GM18868 (cell line): Measurements from ENCODE around the gene SLMAP.

ENCODE experiments used
- ATAC-seq: cut with Tn5 transposase; IDR thresholded peaks from one replicate; pipeline ENCODE4 v1.9.1; 2021; ENCODE audit warnings: mild to moderate bottlenecking, moderate library complexity; ENCODE audit not compliant: unreplicated experiment

Gene SLMAP

DNA sequence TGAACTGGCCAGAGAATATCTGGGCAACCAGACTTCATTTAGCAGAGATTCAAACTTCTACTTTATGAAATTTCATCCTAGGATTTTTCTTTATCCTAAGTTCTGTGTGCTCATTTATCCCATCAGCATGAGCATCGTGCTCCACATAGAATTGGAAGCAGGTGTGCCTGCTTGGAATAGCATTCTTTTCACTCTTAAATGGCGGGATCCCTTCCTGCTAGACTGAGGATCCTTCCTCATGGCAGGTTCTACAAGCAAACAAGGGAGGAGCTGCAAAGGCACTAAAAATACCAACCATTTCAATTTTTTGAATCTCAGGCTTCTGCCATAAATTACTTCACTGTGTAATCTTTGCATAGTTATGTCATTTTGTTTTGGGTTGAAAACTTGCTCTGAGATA, 177.5 kb downstream of the SLMAP start:
- ATAC-seq, result no peak

DNA sequence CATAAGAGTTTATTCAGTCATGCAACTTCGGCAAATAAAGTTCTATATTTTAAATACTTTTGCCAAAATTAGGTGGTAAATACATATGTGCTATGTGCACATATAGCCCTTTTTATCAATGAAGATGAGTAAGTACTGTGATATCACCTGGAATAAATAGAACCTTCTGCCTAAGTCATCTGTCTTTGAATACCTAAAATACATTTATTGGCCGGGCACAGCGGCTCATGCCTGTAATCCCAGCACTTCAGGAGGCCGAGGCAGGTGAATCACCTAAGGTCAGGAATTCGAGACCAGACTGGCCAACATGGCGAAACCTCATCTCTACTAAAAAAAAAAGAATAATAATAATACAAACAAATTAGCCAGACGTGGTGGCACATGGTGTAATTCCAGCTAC, 178.3 kb downstream of the SLMAP start:
- no peak for ATAC-seq

DNA sequence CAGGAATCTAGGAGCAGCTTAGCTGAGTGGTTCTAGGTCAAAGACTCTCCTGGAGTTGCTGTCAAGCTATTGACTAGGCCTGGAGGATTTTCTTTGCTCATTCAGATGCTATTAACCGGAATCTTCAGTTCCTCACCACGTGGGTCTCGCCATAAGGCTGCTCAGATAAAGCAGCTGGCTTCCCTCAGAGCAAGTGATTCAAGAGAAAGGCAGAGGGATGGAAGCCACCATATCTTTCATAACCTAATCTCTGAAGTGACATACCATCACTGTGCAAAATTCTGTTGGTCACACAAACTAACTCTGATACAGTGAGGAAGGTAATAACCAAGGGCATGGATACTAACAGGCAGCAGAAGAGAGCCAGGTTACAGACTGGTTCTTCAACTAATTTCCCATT, 179.4 kb downstream of the SLMAP start:
- ATAC-seq, result no peak

DNA sequence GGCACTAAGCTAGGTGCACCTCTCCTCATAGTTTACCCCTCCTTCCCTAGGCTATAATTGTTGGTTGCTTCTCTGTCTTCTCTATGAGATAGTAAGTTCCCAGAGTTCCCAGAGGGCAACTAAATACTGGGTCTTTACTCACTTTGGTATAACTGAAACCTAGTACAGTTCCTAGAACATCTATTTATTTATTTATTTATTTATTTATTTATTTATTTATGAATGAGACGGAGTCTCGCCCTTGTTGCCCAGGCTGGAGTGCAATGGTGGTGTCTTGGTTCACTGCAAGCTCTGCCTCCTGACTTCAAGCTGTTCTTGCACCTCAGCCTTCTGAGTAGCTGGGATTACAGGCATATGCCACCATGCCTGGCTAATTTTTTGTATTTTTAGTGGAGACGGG, 181.0 kb downstream of the SLMAP start:
- no peak for ATAC-seq

DNA sequence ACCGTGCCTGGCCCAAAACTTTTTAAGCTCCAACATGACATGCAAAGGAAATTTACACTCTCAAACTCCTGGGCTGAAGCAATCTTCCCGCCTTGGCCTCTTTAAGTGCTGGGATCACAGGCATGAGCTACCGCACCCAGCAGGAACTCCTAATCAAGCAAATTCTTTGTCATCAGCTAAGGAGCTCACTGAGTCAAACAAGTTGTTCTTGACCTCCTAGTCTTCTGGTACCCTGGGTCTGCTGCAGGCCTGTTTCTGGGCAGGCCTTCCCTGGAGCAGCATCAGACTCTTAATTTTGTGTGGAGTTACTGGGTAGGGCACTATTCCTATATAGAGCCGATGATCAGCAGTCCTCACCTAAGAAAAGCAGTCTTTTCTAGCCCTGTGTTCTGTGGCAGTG, 183.7 kb downstream of the SLMAP start:
- no peak for ATAC-seq

GRCh38 chr3:57942388-57942787, 186.3 kb downstream of the SLMAP start:
- ATAC-seq, result no peak

- no peak for ATAC-seq
These were observed 186.8 kb downstream of the SLMAP start for GRCh38 chr3:57942872-57943283.

- ATAC-seq, result no peak
These were observed 187.7 kb downstream of the SLMAP start for GRCh38 chr3:57943525-57944495.

GRCh38 chr3:57946970-57947381, 190.9 kb downstream of the SLMAP start:
- ATAC-seq, result no peak

DNA sequence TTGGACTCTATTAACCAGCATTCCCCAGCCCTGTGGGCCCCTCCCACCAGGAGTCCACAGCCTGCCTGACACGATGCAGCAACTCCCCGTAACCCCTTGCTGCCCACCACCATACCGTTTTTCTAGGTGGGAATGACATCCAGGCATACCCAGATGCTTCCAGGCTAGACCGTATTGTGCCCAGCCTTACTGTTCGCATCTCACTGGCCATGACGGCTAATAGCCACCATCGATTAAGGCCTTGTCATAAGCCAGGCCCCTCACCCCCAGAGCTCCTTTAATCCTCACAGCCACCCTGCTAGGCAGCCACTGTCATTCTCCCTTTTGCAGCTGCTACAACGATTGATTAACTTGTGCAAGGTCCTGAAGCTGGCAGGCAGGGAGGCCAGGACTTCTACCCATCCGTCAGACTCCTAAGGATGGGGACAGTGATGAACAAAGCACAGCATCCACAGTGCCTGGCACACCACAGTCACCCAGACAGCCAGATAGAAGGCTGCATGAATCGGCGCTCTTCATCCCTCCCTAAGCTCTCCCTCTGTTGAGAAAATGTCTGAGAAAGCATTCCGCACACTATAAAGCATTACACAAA, 192.1 kb downstream of the SLMAP start:
- ATAC-seq, result no peak

- no peak for ATAC-seq
These were observed 192.7 kb downstream of the SLMAP start for GRCh38 chr3:57948781-57949242.

- no peak for ATAC-seq
These were observed 193.2 kb downstream of the SLMAP start for GRCh38 chr3:57949344-57949743.

- no peak for ATAC-seq
These were observed 193.9 kb downstream of the SLMAP start for GRCh38 chr3:57949785-57950615.

DNA sequence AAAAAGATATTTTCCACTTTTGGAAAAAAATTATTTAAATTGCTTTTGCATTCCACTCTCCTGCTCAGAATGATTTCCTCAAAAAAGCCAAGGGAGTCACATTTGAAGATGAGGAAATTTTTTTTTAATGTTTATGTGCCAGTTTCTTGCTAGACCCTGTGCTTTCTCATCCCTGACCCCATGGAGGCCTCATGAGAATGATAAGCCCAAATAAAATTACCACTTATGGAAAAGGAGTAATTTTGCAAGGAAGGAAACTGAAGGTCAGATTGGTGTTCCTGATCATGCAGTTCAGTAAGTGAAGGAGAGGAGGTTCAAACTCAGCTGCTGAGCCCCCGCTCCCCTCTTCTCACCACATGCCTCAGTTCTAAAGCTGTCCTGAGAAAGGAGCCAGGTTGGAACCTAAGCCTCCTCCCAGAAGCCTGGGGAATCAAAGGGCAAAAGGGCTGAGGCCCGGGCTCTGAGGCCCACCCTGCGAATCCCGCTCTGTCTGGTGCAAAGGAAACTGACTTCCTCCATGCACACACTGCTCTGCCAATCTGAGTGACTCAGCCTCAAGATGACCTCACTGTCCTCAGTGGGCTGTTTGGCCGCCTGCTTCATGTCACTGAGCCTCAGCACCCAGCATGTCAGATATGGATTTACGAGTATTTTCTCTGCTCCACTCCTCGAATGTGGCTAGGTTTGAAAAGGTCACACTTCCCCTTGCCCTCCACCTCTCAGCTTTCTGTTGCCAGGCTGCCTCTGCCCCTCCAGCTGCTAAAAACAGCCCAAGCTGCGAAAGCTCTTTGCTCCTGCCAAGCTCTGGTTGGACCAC, 195.2 kb downstream of the SLMAP start:
- peak; percentile 78 for ATAC-seq

GRCh38 chr3:57952208-57952631, 196.1 kb downstream of the SLMAP start:
- no peak for ATAC-seq

- ATAC-seq, result no peak
These were observed 196.5 kb downstream of the SLMAP start for GRCh38 chr3:57952651-57953050.

GRCh38 chr3:57953576-57953975, 197.5 kb downstream of the SLMAP start:
- ATAC-seq, result no peak

GRCh38 chr3:57956119-57956832, 200.2 kb downstream of the SLMAP start:
- no peak for ATAC-seq

- no peak for ATAC-seq
These were observed 200.7 kb downstream of the SLMAP start for GRCh38 chr3:57956833-57957174.

- ATAC-seq, result no peak
These were observed 201.7 kb downstream of the SLMAP start for GRCh38 chr3:57957824-57958223.
